ENCODE results near the gene ZBTB33. TPM values are rescaled to one million over a fixed set of nuclear protein-coding genes. Genes with fewer than 3 reads are reported as not detected.

ZBTB33 gene
- total RNA-seq, 2 donors from 2014 or later = 19.0 to 19.2 TPM

DNA sequence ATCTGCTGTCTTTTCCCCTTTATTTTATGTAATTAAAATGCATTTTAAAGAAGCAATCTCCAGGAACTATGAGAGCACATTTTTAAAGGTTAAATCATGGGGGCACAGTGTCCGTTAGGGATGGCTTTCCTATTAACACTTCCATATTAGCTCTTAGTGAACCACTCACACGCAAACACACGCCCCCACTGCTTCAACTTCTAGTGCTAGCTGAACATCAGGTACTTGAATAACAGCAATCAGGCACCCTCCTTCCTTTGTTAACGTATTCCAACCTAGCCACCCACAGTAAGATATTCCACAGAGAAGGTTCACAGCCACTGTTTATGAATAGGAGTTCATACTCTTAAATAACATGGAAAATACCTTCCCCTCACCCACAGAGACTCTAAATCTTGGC is 51.3 kb downstream of the ZBTB33 start:
- H3K4me3 ChIP-seq (ENCODE audit: low read length) = no peak overlapping the region
- no peaks in the 10 kb centered on the region for H3K27me3 ChIP-seq (ENCODE audit: control insufficient read depth, insufficient read depth, low read length, poor library complexity, severe bottlenecking)
- H3K27me3 Mint-ChIP-seq (ENCODE audit: insufficient read depth) = no peaks in the 10 kb centered on the region
- H3K36me3 Mint-ChIP-seq (ENCODE audit: low read depth) = no peaks in the 10 kb centered on the region
- H3K9me3 Mint-ChIP-seq = peaks cover 31% of the 10 kb centered on the region
- no peak overlapping the region for H3K27ac ChIP-seq (ENCODE audit: low read depth, low read length)
- no peaks in the 10 kb centered on the region for H3K36me3 ChIP-seq (ENCODE audit: control insufficient read depth, insufficient read depth, low read length)
- no peak overlapping the region for H3K4me3 Mint-ChIP-seq
- TF ChIP-seq, protein P1, sequence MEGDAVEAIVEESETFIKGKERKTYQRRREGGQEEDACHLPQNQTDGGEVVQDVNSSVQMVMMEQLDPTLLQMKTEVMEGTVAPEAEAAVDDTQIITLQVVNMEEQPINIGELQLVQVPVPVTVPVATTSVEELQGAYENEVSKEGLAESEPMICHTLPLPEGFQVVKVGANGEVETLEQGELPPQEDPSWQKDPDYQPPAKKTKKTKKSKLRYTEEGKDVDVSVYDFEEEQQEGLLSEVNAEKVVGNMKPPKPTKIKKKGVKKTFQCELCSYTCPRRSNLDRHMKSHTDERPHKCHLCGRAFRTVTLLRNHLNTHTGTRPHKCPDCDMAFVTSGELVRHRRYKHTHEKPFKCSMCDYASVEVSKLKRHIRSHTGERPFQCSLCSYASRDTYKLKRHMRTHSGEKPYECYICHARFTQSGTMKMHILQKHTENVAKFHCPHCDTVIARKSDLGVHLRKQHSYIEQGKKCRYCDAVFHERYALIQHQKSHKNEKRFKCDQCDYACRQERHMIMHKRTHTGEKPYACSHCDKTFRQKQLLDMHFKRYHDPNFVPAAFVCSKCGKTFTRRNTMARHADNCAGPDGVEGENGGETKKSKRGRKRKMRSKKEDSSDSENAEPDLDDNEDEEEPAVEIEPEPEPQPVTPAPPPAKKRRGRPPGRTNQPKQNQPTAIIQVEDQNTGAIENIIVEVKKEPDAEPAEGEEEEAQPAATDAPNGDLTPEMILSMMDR (conservative IDR thresholded peaks at IDR 0.05) = no peak
- H3K4me1 Mint-ChIP-seq = peaks cover 17% of the 10 kb centered on the region
- no peak overlapping the region for H3K9ac ChIP-seq (ENCODE audit: extremely low read depth, low read length, poor library complexity, severe bottlenecking)
- H3K9me3 ChIP-seq (ENCODE audit: control insufficient read depth, low read length) = no peaks in the 10 kb centered on the region
- no peak for DNase-seq
- 53 to 59% methylated on average over 3 to 4 of the region's 4 CpGs for WGBS, 2 experiments (ENCODE audit: insufficient coverage in 1 of 2, insufficient read length in 1 of 2)
- H3K4me1 ChIP-seq (ENCODE audit: control insufficient read depth, insufficient read depth, low read length) = no peaks in the 10 kb centered on the region
- no peak overlapping the region for H3K27ac Mint-ChIP-seq

DNA sequence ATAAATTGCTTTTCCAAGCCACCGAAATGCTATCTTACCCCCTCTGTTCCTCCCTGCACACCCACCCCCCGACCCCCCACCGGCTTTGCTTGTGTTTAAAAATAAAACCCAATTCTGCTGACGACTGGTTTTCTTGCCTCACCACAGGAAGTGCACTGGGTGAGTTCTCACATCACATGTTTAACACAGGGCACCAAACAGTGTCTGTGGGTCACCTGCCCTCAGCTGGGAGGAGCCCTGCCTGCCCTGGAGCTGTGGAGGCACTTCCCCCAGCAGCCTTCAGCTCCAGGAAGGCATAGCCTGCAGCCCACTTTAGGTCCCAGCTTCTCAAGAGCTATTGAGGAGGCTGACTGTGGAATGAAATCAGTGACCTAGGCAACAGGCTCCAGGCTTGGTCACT is 51.8 kb downstream of the ZBTB33 start:
- no peak overlapping the region for H3K4me3 Mint-ChIP-seq
- no peak overlapping the region for H3K27ac Mint-ChIP-seq
- DNase-seq = peak; percentile 64
- Histone ChIP-seq H3K27me3 (ENCODE audit: control insufficient read depth, insufficient read depth, low read length, poor library complexity, severe bottlenecking) (no peaks in the 10 kb centered on the region), H3K27ac (ENCODE audit: low read depth, low read length) (no peak overlapping the region), H3K9me3 (ENCODE audit: control insufficient read depth, low read length) (no peaks in the 10 kb centered on the region), H3K36me3 (ENCODE audit: control insufficient read depth, insufficient read depth, low read length) (no peaks in the 10 kb centered on the region), H3K4me1 (ENCODE audit: control insufficient read depth, insufficient read depth, low read length) (no peaks in the 10 kb centered on the region), H3K4me3 (ENCODE audit: low read length) (no peak overlapping the region), H3K9ac (ENCODE audit: extremely low read depth, low read length, poor library complexity, severe bottlenecking) (no peak overlapping the region)
- H3K9me3 Mint-ChIP-seq = peaks cover 29% of the 10 kb centered on the region
- TF ChIP-seq, protein P1 (conservative IDR thresholded peaks at IDR 0.05) = no peak
- H3K27me3 Mint-ChIP-seq (ENCODE audit: insufficient read depth) = no peaks in the 10 kb centered on the region
- H3K36me3 Mint-ChIP-seq (ENCODE audit: low read depth) = no peaks in the 10 kb centered on the region
- WGBS, 2 experiments (ENCODE audit: insufficient coverage in 1 of 2, insufficient read length in 1 of 2) = 22% methylated on average over 4 of the region's 4 CpGs; no CpG with 5 or more reads in 1 of the 2 experiments
- peaks cover 19% of the 10 kb centered on the region for H3K4me1 Mint-ChIP-seq

DNA sequence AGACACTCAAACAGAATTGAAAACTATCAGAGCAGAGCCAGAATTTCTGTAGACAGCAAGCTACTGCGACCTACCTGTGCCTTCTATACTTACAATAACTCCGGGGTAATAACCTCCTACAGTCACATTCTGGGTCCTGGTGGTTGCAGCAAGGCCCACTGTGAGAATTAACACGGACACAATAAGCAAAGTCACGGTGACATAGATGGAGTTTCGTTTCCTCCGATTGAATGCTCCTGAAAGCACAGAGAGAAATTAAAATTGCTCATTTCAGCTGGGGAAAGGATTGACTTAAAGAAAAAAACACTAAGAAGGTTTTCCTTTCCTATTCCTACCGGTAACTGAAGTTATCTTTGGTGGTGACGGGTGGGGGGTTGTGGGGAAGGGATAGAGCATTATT is 53.6 kb downstream of the ZBTB33 start:
- Histone ChIP-seq H3K27me3 (ENCODE audit: control insufficient read depth, insufficient read depth, low read length, poor library complexity, severe bottlenecking) (peaks cover 13% of the 10 kb centered on the region), H3K27ac (ENCODE audit: low read depth, low read length) (no peak overlapping the region), H3K36me3 (ENCODE audit: control insufficient read depth, insufficient read depth, low read length) (no peaks in the 10 kb centered on the region), H3K9ac (ENCODE audit: extremely low read depth, low read length, poor library complexity, severe bottlenecking) (no peak overlapping the region), H3K4me1 (ENCODE audit: control insufficient read depth, insufficient read depth, low read length) (no peaks in the 10 kb centered on the region), H3K4me3 (ENCODE audit: low read length) (no peak overlapping the region), H3K9me3 (ENCODE audit: control insufficient read depth, low read length) (no peaks in the 10 kb centered on the region)
- Mint-ChIP-seq H3K27me3 (ENCODE audit: insufficient read depth) (peaks cover 17% of the 10 kb centered on the region), H3K36me3 (ENCODE audit: low read depth) (no peaks in the 10 kb centered on the region), H3K4me3 (no peak overlapping the region), H3K4me1 (peaks cover 28% of the 10 kb centered on the region), H3K27ac (no peak overlapping the region), H3K9me3 (peaks cover 44% of the 10 kb centered on the region)
- no peak for DNase-seq
- WGBS, 2 experiments (ENCODE audit: insufficient coverage in 1 of 2, insufficient read length in 1 of 2) = 88 to 95% methylated on average over 3 to 6 of the region's 8 CpGs
- TF ChIP-seq, protein P1 (conservative IDR thresholded peaks at IDR 0.05) = no peak
